ENCODE results near the gene LRRC18.

GRCh38 chr10:48905311-48905710 lies 34.3 kb downstream of the LRRC18 start:
- TF ChIP-seq, protein P1, sequence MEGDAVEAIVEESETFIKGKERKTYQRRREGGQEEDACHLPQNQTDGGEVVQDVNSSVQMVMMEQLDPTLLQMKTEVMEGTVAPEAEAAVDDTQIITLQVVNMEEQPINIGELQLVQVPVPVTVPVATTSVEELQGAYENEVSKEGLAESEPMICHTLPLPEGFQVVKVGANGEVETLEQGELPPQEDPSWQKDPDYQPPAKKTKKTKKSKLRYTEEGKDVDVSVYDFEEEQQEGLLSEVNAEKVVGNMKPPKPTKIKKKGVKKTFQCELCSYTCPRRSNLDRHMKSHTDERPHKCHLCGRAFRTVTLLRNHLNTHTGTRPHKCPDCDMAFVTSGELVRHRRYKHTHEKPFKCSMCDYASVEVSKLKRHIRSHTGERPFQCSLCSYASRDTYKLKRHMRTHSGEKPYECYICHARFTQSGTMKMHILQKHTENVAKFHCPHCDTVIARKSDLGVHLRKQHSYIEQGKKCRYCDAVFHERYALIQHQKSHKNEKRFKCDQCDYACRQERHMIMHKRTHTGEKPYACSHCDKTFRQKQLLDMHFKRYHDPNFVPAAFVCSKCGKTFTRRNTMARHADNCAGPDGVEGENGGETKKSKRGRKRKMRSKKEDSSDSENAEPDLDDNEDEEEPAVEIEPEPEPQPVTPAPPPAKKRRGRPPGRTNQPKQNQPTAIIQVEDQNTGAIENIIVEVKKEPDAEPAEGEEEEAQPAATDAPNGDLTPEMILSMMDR (IDR thresholded peaks at IDR 0.05; ENCODE audit: low read depth, low read length, poor library complexity, severe bottlenecking) = no peak
- no peak for TF ChIP-seq EZH2phosphoT487 (IDR thresholded peaks at IDR 0.05; ENCODE audit: borderline replicate concordance, low read length)

Measured in DOHH2 (cell line).